WERI-Rb-1 (cell line): ENCODE measurements around the gene TGFBRAP1.

ENCODE experiments used
- DNase-seq: peaks from one replicate; pipeline ENCODE4 v3.0.0-alpha.2; 2020
- H3K27ac ChIP-seq: fragments of 250-450 bp; sonication (Bioruptor Pico); 2 replicates; pipeline ENCODE4 v1.5.1; 2020; ENCODE audit warnings: mild to moderate bottlenecking, moderate library complexity
- H3K27me3 ChIP-seq: fragments of 250-450 bp; sonication (Bioruptor Pico); 2 replicates; pipeline ENCODE4 v1.5.1; 2021; ENCODE audit warnings: mild to moderate bottlenecking, low read depth, moderate library complexity; ENCODE audit not compliant: insufficient read depth, severe bottlenecking
- H3K36me3 ChIP-seq: fragments of 250-450 bp; sonication (Bioruptor Pico); 2 replicates; pipeline ENCODE4 v1.5.1; 2020; ENCODE audit warnings: mild to moderate bottlenecking, moderate library complexity
- H3K4me3 ChIP-seq: 2 replicates; pipeline ENCODE4 v1.5.1; 2011; ENCODE audit warnings: low read depth, mild to moderate bottlenecking, control low read depth, low read length
- H3K9me3 ChIP-seq: fragments of 250-450 bp; sonication (Bioruptor Pico); 2 replicates; pipeline ENCODE4 v1.5.1; 2021; ENCODE audit warnings: mild to moderate bottlenecking, moderate library complexity; ENCODE audit not compliant: severe bottlenecking
- CTCF ChIP-seq: IDR thresholded peaks from 2 replicates; pipeline ENCODE4 v1.5.1; 2011; ENCODE audit warnings: low read depth, mild to moderate bottlenecking, control low read depth, inconsistent platforms, low read length

TGFBRAP1 gene

GRCh38 chr2:105287692-105288091 lies 41.8 kb downstream of the TGFBRAP1 start:
- Histone ChIP-seq H3K36me3 (peaks cover 37% of the 10 kb centered on the region), H3K9me3 (no peaks in the 10 kb centered on the region), H3K27me3 (no peaks in the 10 kb centered on the region), H3K4me3 (no peak overlapping the region), H3K27ac (no peak overlapping the region)
- TF ChIP-seq CTCF = peak; percentile 55; the same call in 1 of the 2 replicates
- DNase-seq = peak; percentile 50

- H3K9me3 ChIP-seq = no peaks in the 10 kb centered on the region
- H3K36me3 ChIP-seq = peaks cover 48% of the 10 kb centered on the region
- TF ChIP-seq CTCF = no peak
- H3K27me3 ChIP-seq = no peaks in the 10 kb centered on the region
- no peak overlapping the region for H3K27ac ChIP-seq
- no peak for DNase-seq
- no peak overlapping the region for H3K4me3 ChIP-seq
Observed at GRCh38 chr2:105283532-105283931, 46.0 kb downstream of the TGFBRAP1 start.

- no peak for DNase-seq
- peaks cover 54% of the 10 kb centered on the region for H3K36me3 ChIP-seq
- H3K9me3 ChIP-seq = no peaks in the 10 kb centered on the region
- no peak overlapping the region for H3K27ac ChIP-seq
- H3K27me3 ChIP-seq = no peaks in the 10 kb centered on the region
- TF ChIP-seq CTCF = no peak
- H3K4me3 ChIP-seq = no peak overlapping the region
Observed at GRCh38 chr2:105280281-105280680, 49.3 kb downstream of the TGFBRAP1 start.

GRCh38 chr2:105279126-105279525 lies 50.4 kb downstream of the TGFBRAP1 start:
- Histone ChIP-seq H3K9me3 (no peaks in the 10 kb centered on the region), H3K36me3 (peaks cover 63% of the 10 kb centered on the region), H3K27ac (no peak overlapping the region), H3K27me3 (no peaks in the 10 kb centered on the region), H3K4me3 (no peak overlapping the region)
- no peak for TF ChIP-seq CTCF
- no peak for DNase-seq

- no peaks in the 10 kb centered on the region for H3K27me3 ChIP-seq
- no peak overlapping the region for H3K4me3 ChIP-seq
- DNase-seq = no peak
- no peak overlapping the region for H3K27ac ChIP-seq
- H3K9me3 ChIP-seq = no peaks in the 10 kb centered on the region
- 0 out of 2 replicates have a peak, but pooled peaks have one; percentile 2 for TF ChIP-seq CTCF
- H3K36me3 ChIP-seq = peaks cover 60% of the 10 kb centered on the region
Observed at GRCh38 chr2:105278654-105279053, 50.9 kb downstream of the TGFBRAP1 start.

GRCh38 chr2:105274046-105274445 lies 55.5 kb downstream of the TGFBRAP1 start:
- no peak overlapping the region for H3K27ac ChIP-seq
- peaks cover 68% of the 10 kb centered on the region for H3K36me3 ChIP-seq

More at GRCh38 chr2:105274046-105274445, 55.5 kb downstream of the TGFBRAP1 start:
- Histone ChIP-seq H3K4me3 (no peak overlapping the region), H3K27me3 (no peaks in the 10 kb centered on the region), H3K9me3 (no peaks in the 10 kb centered on the region)
- no peak for TF ChIP-seq CTCF
- no peak for DNase-seq
